Esophagus (tissue), 2 donors: ENCODE data around the gene ATP1A1. TPM values are rescaled to one million over a fixed set of nuclear protein-coding genes. Genes with fewer than 3 reads are reported as not detected.

Source experiments
- H3K27ac ChIP-seq, 2 donors: one replicate each; pipeline ENCODE4 v1.5.1; 2013; ENCODE audit warnings: low read depth in 2 of 2, mild to moderate bottlenecking in 2 of 2, inconsistent platforms in 1 of 2, low read length in 1 of 2, moderate library complexity in 1 of 2
- H3K27me3 ChIP-seq, 2 donors: one replicate each; pipeline ENCODE4 v1.6.1; 2013; ENCODE audit warnings: low read length in 2 of 2, control low read depth in 1 of 2, mild to moderate bottlenecking in 1 of 2; ENCODE audit not compliant: insufficient read depth in 2 of 2, control insufficient read depth in 1 of 2
- H3K36me3 ChIP-seq, 2 donors: one replicate each; pipeline ENCODE4 v1.6.1; 2013; ENCODE audit warnings: low read length in 1 of 2; ENCODE audit not compliant: control insufficient read depth in 2 of 2, insufficient read depth in 2 of 2
- H3K4me1 ChIP-seq, 2 donors: one replicate each; pipeline ENCODE4 v1.6.1; 2013; ENCODE audit warnings: low read length in 1 of 2; ENCODE audit not compliant: control insufficient read depth in 2 of 2, insufficient read depth in 2 of 2
- H3K4me3 ChIP-seq, 2 donors: one replicate each; pipeline ENCODE4 v1.5.1; 2013; ENCODE audit warnings: low read length in 2 of 2, mild to moderate bottlenecking in 2 of 2, low read depth in 1 of 2, moderate library complexity in 1 of 2
- H3K9me3 ChIP-seq, 2 donors: one replicate each; pipeline ENCODE4 v1.6.1; 2013; ENCODE audit warnings: mild to moderate bottlenecking in 2 of 2, low read depth in 1 of 2, low read length in 1 of 2, moderate library complexity in 1 of 2; ENCODE audit not compliant: control insufficient read depth in 2 of 2, insufficient read depth in 1 of 2
- WGBS, 2 donors: extraction: QIAGEN DNeasy Blood & Tissue Kit; methylation state at CpG; one replicate each; pipeline ENCODE4 v1.1.7; 2013; 5-methylcytosine and 5-hydroxymethylcytosine counted together
- polyA plus RNA-seq, 2 donors: library from polyadenylated mRNA; stranded (reverse); fragments of 200-250 nt; gene quantifications; one replicate each; pipeline ENCODE4 v1.2.3, GENCODE V29; 2013
- donor health status: healthy with polysubstance abuse.
- donor health status: Bipolar disorder and iron deficiency.

ATP1A1 gene
- polyA plus RNA-seq, 2 donors: 117 to 196 TPM

GRCh38 chr1:116382857-116383483, 9.9 kb downstream of the ATP1A1 start:
- Histone ChIP-seq H3K36me3 (peaks cover 0 to 9% of the 10 kb centered on the region in 2 donors), H3K4me1 (peaks cover 4 to 12% of the 10 kb centered on the region in 2 donors), H3K27ac (no peak overlapping the region), H3K4me3 (no peak overlapping the region), H3K27me3 (no peaks in the 10 kb centered on the region), H3K9me3 (no peaks in the 10 kb centered on the region)
- 74 to 85% methylated on average over 4 of the region's 4 CpGs for WGBS, 2 donors

- H3K27ac ChIP-seq: no peak overlapping the region
- 66 to 70% methylated on average over 4 of the region's 4 CpGs for WGBS, 2 donors
These were observed 13.0 kb downstream of the ATP1A1 start for GRCh38 chr1:116386042-116386441.

GRCh38 chr1:116387551-116387950, 14.5 kb downstream of the ATP1A1 start:
- H3K4me3 ChIP-seq: no peak overlapping the region
- 81 to 86% methylated on average over 6 of the region's 6 CpGs for WGBS, 2 donors
- H3K9me3 ChIP-seq: no peaks in the 10 kb centered on the region
- peaks cover 11 to 34% of the 10 kb centered on the region in 2 donors for H3K36me3 ChIP-seq
- H3K4me1 ChIP-seq: peaks cover 0 to 2% of the 10 kb centered on the region in 2 donors
- no peaks in the 10 kb centered on the region for H3K27me3 ChIP-seq
- no peak overlapping the region for H3K27ac ChIP-seq

More at GRCh38 chr1:116386042-116386441, 13.0 kb downstream of the ATP1A1 start:
- Histone ChIP-seq H3K27me3 (no peaks in the 10 kb centered on the region), H3K4me3 (no peak overlapping the region), H3K36me3 (peaks cover 7 to 29% of the 10 kb centered on the region in 2 donors), H3K4me1 (peaks cover 0 to 2% of the 10 kb centered on the region in 2 donors), H3K9me3 (no peaks in the 10 kb centered on the region)

GRCh38 chr1:116388122-116388521, 15.1 kb downstream of the ATP1A1 start:
- 58 to 65% methylated on average over 3 of the region's 3 CpGs for WGBS, 2 donors
- Histone ChIP-seq H3K36me3 (peaks cover 14 to 38% of the 10 kb centered on the region in 2 donors), H3K4me3 (no peak overlapping the region), H3K9me3 (no peaks in the 10 kb centered on the region), H3K27me3 (no peaks in the 10 kb centered on the region), H3K27ac (no peak overlapping the region), H3K4me1 (peaks cover 0 to 2% of the 10 kb centered on the region in 2 donors)

GRCh38 chr1:116389013-116389412, 16.0 kb downstream of the ATP1A1 start:
- Histone ChIP-seq H3K4me1 (peaks cover 0 to 2% of the 10 kb centered on the region in 2 donors), H3K27me3 (no peaks in the 10 kb centered on the region), H3K27ac (no peak overlapping the region), H3K4me3 (no peak overlapping the region), H3K9me3 (no peaks in the 10 kb centered on the region), H3K36me3 (peaks cover 19 to 42% of the 10 kb centered on the region in 2 donors)
- 68 to 83% methylated on average over 2 of the region's 2 CpGs for WGBS, 2 donors

- H3K27ac ChIP-seq: no peak overlapping the region
- peaks cover 19 to 39% of the 10 kb centered on the region in 2 donors for H3K36me3 ChIP-seq
- H3K27me3 ChIP-seq: no peaks in the 10 kb centered on the region
- H3K4me1 ChIP-seq: peaks cover 0 to 2% of the 10 kb centered on the region in 2 donors
- H3K4me3 ChIP-seq: no peak overlapping the region
- H3K9me3 ChIP-seq: no peaks in the 10 kb centered on the region
- WGBS, 2 donors: 87 to 93% methylated on average over 6 of the region's 6 CpGs
These were observed 16.6 kb downstream of the ATP1A1 start for GRCh38 chr1:116389686-116390085.

- WGBS, 2 donors: 78 to 83% methylated on average over 5 of the region's 5 CpGs
- Histone ChIP-seq H3K27ac (no peak overlapping the region), H3K27me3 (no peaks in the 10 kb centered on the region), H3K4me3 (no peak overlapping the region), H3K36me3 (peaks cover 23 to 43% of the 10 kb centered on the region in 2 donors), H3K9me3 (no peaks in the 10 kb centered on the region), H3K4me1 (peaks cover 0 to 2% of the 10 kb centered on the region in 2 donors)
These were observed 17.2 kb downstream of the ATP1A1 start for GRCh38 chr1:116390195-116390594.

GRCh38 chr1:116391185-116391584, 18.1 kb downstream of the ATP1A1 start:
- no peak overlapping the region for H3K27ac ChIP-seq
- WGBS, 2 donors: 52 to 80% methylated on average over 1 of the region's 1 CpG
- H3K4me1 ChIP-seq: peaks cover 0 to 2% of the 10 kb centered on the region in 2 donors
- no peaks in the 10 kb centered on the region for H3K27me3 ChIP-seq
- H3K36me3 ChIP-seq: peaks cover 23 to 43% of the 10 kb centered on the region in 2 donors
- no peak overlapping the region for H3K4me3 ChIP-seq
- H3K9me3 ChIP-seq: no peaks in the 10 kb centered on the region

- H3K27me3 ChIP-seq: no peaks in the 10 kb centered on the region
- H3K9me3 ChIP-seq: no peaks in the 10 kb centered on the region
- no peak overlapping the region for H3K27ac ChIP-seq
- 87 to 95% methylated on average over 10 of the region's 10 CpGs for WGBS, 2 donors
- H3K4me1 ChIP-seq: no peaks in the 10 kb centered on the region
- H3K4me3 ChIP-seq: no peak overlapping the region
- H3K36me3 ChIP-seq: peaks cover 36 to 42% of the 10 kb centered on the region in 2 donors
These were observed 19.8 kb downstream of the ATP1A1 start for GRCh38 chr1:116392717-116393404.
